Lower lobe of right lung (tissue), 2 donors: ENCODE data around the gene SPNS2. TPM values are rescaled to one million over a fixed set of nuclear protein-coding genes. Genes with fewer than 3 reads are reported as not detected.
A peak's percentile ranks its signal among the peaks of the same experiment; 100 is the strongest.

Source experiments
- ATAC-seq, 2 donors: fragments of 200-7000 bp; cut with Tn5 transposase; one replicate each; pipeline ENCODE4 v1.9.1; 2020 to 2022; ENCODE audit warnings: mild to moderate bottlenecking in 2 of 2, moderate library complexity in 2 of 2
- DNase-seq: peaks from one replicate; pipeline ENCODE4 v3.0.0-alpha.2; 2020
- H3K27ac ChIP-seq: fragments of 200-600 bp; one replicate; pipeline ENCODE4 v1.8.0; 2022
- H3K27me3 ChIP-seq: fragments of 200-600 bp; one replicate; pipeline ENCODE4 v1.8.0; 2022; ENCODE audit warnings: low read depth
- H3K36me3 ChIP-seq: fragments of 200-600 bp; one replicate; pipeline ENCODE4 v1.8.0; 2022; ENCODE audit warnings: mild to moderate bottlenecking
- H3K4me1 ChIP-seq: fragments of 200-600 bp; one replicate; pipeline ENCODE4 v1.8.0; 2022
- H3K4me3 ChIP-seq: fragments of 200-600 bp; one replicate; pipeline ENCODE4 v1.8.0; 2022; ENCODE audit warnings: mild to moderate bottlenecking
- H3K9me3 ChIP-seq: fragments of 200-600 bp; one replicate; pipeline ENCODE4 v1.8.0; 2022
- intact Hi-C: fragments of 100-400 bp; cut with DNase I; formaldehyde crosslinking; loops from one replicate; pipeline ENCODE4 v1.11.0; 2022
- total RNA-seq: library from RNA; stranded (reverse); fragmentation: NEBNext Ultra II Directional; extraction: Animal tissue kit (Norgen Biotek cat#: 25700); gene quantifications from one replicate; pipeline ENCODE4 v1.2.1, GENCODE V29; 2021
- TF ChIP-seq, protein P1 (sequence below): fragments of 200-600 bp; IDR thresholded peaks from one replicate; pipeline ENCODE4 v1.8.0; 2022; ENCODE audit warnings: antibody characterized with exemption, mild to moderate bottlenecking
- donor health status: DM: no; HTN: yes; CAD: no; lungs with severe emphysema.

SPNS2 gene
- total RNA-seq, 1 donor from 2014 or later: 42.0 TPM

GRCh38 chr17:4482338-4483011, 16.2 kb upstream of the SPNS2 start:
- Histone ChIP-seq H3K36me3 (no peaks in the 10 kb centered on the region), H3K27ac (peak overlapping the region; percentile 84), H3K9me3 (no peaks in the 10 kb centered on the region), H3K4me1 (peaks cover 35% of the 10 kb centered on the region), H3K27me3 (no peaks in the 10 kb centered on the region), H3K4me3 (peak overlapping the region; percentile 14)
- intact Hi-C loops: no loop called here
- ATAC-seq (peak; percentile 5 to 16), DNase-seq (no peak)
- TF ChIP-seq, protein P1, sequence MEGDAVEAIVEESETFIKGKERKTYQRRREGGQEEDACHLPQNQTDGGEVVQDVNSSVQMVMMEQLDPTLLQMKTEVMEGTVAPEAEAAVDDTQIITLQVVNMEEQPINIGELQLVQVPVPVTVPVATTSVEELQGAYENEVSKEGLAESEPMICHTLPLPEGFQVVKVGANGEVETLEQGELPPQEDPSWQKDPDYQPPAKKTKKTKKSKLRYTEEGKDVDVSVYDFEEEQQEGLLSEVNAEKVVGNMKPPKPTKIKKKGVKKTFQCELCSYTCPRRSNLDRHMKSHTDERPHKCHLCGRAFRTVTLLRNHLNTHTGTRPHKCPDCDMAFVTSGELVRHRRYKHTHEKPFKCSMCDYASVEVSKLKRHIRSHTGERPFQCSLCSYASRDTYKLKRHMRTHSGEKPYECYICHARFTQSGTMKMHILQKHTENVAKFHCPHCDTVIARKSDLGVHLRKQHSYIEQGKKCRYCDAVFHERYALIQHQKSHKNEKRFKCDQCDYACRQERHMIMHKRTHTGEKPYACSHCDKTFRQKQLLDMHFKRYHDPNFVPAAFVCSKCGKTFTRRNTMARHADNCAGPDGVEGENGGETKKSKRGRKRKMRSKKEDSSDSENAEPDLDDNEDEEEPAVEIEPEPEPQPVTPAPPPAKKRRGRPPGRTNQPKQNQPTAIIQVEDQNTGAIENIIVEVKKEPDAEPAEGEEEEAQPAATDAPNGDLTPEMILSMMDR: no peak

DNA sequence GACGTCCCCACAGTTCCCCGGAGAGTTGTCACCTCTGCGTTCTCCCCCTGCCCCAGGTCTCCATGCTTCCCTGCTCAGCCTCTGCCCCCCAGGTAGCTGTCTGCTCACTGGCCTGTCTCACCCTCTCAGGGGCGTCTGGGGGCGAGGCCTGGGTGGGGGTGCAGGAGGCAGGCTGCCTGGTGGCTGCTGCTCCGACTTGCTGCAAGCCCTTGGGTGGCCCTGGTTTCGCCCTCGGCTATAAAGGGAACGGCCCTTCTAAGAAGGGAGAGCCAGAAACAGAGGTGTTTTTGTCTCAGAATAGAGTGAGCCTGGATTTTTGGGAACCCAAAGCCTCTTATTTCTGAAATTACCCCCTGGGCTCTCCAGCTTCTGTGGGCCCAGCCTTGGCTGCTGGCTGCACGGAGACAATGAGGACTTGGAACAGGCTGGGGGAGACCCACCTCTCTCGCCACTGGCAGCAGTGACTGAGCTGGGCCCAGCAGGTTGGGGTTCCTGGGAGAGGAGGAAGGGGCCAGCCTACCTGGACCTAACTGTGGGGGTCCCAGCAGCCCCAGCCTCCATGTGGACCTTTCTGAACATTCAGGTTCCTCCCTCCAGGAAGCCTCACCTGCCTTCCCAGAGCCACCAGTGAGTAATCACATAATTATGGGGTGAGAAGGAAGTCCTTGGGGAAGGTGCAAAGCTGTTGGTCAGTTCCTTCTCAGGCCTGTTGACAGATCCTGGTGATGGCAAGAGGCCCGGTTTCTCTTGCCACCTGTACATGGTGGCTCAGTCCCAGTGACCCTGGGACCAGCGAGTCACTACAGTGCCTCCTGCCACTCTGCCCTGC, 15.5 kb upstream of the SPNS2 start:
- ATAC-seq (peak; percentile 87 to 89), DNase-seq (peak; percentile 78)
- Histone ChIP-seq H3K36me3 (no peaks in the 10 kb centered on the region), H3K27ac (peak overlapping the region; percentile 84), H3K4me1 (peaks cover 43% of the 10 kb centered on the region), H3K27me3 (no peaks in the 10 kb centered on the region), H3K9me3 (no peaks in the 10 kb centered on the region), H3K4me3 (peak overlapping the region; percentile 14)
- TF ChIP-seq, protein P1: no peak
- intact Hi-C loops: no loop called here

- peak overlapping the region; percentile 18 for H3K27ac ChIP-seq
- no peaks in the 10 kb centered on the region for H3K9me3 ChIP-seq
- intact Hi-C loops: no loop called here
- DNase-seq: no peak
- ATAC-seq: no peak
- H3K4me1 ChIP-seq: peaks cover 43% of the 10 kb centered on the region
- peak overlapping the region; percentile 27 for H3K4me3 ChIP-seq
- no peaks in the 10 kb centered on the region for H3K36me3 ChIP-seq
- TF ChIP-seq, protein P1: no peak
- no peaks in the 10 kb centered on the region for H3K27me3 ChIP-seq
Observed at GRCh38 chr17:4485676-4486646, 12.7 kb upstream of the SPNS2 start.

DNA sequence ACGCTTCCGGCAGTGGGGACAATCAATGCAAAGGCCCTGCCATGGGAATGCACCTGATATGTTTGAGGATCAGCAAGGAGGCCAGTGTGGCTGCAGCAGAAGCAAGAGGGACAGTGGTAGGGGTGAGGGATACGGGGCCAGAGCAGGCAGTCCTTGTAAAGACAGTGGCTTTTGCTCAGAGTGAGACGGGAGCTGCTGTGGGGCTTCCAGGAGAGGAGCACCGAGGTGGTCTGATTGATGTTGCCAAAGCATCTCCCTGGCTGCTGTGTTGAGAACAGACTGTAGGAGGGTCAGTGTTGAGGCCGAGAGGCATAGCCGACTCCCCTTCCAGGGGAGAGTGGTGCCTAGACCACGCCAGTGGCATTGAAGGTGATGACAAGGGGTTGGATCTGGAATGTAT, 11.4 kb upstream of the SPNS2 start:
- ATAC-seq (no peak), DNase-seq (no peak)
- Histone ChIP-seq H3K27ac (no peak overlapping the region), H3K27me3 (no peaks in the 10 kb centered on the region), H3K4me3 (no peak overlapping the region), H3K36me3 (no peaks in the 10 kb centered on the region), H3K4me1 (peaks cover 33% of the 10 kb centered on the region), H3K9me3 (no peaks in the 10 kb centered on the region)
- TF ChIP-seq, protein P1: no peak
- intact Hi-C loops: no loop called here
